HG02884 (cell line): ENCODE results near the gene CDC25B.

Experiments
- ATAC-seq: cut with Tn5 transposase; IDR thresholded peaks from one replicate; pipeline ENCODE4 v1.9.1; 2021; ENCODE audit warnings: mild to moderate bottlenecking, moderate library complexity; ENCODE audit not compliant: unreplicated experiment

Gene CDC25B

DNA sequence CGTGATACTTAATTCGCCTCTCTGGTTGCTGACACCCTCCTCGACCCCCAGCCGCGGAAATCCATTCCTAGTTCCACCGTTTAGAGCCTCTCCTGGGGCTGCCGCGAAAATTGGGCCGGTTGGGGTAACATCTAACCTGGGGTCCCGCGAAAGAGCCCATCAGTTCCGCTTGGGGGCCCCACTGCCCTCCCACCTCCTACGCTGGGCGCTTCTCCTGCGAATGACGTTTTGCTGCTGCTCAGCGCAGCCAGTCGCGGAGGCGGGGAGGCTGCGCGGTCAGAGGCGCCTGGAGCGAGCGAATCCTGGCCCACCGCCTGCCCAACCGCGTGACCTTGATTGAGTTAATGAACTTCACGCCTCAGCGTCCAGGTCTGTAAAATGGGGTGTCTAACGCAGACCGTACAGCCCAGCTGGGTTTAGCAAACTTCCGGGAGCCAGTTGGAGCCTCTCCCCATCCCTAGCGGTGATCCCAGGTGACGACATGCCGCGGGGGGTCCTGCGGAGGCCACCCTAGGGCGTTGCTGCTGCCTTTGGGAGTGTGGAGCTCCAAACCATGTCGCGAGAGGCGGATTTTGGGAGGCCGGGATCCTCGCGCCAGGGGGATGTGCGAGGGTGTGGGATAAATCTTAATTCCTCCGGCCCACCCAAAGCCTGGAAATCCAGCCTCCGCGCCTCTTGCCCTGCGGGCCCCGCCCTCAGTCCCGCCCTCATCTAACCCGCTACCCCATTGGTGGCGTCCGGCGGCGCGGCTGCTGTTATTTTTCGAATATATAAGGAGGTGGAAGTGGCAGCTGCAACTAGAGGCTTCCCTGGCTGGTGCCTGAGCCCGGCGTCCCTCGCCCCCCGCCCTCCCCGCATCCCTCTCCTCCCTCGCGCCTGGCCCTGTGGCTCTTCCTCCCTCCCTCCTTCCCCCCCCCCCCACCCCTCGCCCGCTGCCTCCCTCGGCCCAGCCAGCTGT, at the start of gene CDC25B:
Gene CDC25B, plus strand, starts transcription at position 800 of the 958 bp plus-strand sequence. CDS start 222 bp downstream, outside the sequence.
- peak; percentile 66 for ATAC-seq

DNA sequence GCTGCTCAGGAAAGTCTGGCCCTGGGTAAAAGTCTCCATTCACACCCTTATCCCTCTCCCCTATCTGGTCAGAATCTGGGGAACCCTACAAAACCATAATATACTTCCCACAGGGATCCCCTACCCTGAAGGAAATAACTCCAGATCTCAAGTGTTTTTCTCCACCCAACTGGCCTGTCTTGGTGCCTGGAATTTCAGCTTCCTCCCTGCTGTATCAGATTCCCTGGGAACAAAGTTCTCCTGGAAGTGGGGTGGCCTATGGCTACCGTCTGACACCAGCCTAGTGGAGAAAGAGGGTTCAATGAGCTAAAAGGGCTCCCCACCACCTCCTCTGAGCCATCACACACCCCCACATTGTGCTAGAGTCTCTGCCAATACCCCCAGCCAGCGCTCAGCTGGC, 48.6 kb upstream of the CDC25B start:
- ATAC-seq: no peak

DNA sequence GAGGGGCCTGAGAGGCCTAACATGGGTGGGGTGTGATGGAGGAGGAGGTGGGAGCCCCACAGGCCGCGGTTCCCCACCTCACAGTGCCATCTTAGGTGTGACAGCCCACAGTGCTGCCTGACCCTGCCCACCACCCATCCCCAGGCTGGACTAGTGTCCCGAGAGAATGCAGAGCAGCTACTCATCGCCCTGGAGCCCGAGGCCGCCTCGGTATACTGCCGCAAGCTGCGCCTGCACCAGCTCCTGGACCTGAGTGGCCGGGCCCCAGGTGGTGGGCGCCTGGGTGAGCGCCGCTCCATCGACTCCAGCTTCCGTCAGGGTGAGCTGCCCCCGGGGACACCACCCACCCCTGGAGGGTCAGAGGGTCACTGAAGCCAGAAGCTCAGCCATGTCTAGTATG, 48.0 kb upstream of the CDC25B start:
- no peak for ATAC-seq

DNA sequence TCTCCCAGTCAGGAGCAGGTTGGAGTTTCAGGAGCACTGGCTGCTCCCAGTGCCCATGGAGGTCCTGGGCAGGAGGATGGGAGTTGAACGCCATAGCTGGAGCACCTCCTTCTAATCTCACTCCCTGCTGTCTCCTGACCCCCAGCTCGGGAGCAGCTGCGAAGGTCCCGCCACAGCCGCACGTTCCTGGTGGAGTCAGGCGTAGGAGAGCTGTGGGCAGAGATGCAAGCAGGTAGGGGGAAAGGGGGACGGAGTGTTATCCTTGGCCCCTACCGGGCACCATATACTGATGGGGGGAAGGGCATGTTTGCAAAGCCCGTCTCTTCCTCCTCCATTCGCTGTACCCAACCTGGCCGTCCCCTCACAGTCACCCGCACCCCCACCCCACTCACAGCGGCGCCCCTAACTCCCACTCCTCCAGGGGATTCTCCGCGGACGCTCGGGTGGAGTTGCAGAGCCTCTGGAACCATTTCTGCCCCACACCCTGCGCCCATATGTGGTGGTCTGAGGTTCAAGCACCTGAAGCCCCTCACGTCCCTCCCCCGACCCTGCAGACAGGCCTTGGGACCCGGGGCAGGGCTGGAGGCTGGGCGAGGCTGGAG, 46.9 kb upstream of the CDC25B start:
- ATAC-seq: no peak

DNA sequence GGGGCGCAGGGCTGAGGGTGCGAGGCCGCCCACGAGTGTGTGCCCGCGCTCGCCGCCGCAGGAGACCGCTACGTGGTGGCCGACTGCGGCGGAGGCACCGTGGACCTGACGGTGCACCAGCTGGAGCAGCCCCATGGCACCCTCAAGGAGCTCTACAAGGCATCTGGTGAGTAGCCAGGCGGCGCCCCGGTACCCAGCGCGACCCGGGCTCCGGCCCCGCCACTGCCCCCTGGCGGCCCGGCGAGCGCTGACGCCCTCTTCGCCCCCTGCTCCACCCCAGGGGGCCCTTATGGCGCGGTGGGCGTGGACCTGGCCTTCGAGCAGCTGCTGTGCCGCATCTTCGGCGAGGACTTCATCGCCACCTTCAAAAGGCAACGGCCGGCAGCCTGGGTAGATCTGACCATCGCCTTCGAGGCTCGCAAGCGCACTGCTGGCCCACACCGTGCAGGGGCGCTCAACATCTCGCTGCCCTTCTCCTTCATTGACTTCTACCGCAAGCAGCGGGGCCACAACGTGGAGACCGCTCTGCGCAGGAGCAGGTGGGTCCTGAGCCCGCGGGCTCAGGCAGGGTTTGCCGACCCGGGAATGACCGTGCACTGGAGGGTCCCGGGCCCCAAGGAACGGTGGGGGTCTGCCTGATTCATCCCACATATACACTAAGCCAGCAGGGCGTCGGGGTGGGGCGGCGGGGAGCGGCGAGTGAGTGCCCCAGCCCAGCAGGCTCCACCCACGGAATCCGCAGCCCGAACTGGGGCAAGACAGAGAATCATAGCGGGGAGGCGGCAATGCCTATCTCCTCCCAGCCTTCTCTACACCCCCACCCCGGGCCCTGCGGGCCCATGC, 46.2 kb upstream of the CDC25B start:
- ATAC-seq: no peak

DNA sequence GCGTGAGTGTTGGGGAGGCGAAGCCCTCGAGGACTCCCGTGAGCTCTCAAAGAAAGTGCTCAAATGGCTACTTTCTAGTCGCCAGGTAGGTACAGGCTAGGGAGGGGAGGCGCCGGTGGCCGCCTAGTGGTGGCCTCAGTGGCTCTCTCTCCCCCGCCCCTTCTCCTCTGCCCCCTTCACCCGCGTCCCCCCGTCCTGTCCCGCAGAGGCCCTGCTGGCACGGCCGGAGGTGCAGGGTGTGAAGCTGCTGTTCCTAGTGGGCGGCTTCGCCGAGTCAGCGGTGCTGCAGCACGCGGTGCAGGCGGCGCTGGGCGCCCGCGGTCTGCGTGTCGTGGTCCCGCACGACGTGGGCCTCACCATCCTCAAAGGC, 44.8 kb upstream of the CDC25B start:
- no peak for ATAC-seq

DNA sequence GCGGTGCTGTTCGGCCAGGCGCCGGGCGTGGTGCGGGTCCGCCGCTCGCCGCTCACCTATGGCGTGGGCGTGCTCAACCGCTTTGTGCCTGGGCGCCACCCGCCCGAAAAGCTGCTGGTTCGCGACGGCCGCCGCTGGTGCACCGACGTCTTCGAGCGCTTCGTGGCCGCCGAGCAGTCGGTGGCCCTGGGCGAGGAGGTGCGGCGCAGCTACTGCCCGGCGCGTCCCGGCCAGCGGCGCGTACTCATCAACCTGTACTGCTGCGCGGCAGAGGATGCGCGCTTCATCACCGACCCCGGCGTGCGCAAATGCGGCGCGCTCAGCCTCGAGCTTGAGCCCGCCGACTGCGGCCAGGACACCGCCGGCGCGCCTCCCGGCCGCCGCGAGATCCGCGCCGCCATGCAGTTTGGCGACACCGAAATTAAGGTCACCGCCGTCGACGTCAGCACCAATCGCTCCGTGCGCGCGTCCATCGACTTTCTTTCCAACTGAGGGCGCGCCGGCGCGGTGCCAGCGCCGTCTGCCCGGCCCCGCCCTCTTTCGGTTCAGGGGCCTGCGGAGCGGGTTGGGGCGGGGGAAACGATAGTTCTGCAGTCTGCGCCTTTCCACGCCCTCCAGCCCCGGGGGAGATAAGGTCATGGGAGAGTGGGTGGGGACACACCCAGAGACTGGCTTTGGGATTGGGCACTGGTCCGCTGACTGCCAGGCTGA, 44.3 kb upstream of the CDC25B start:
- ATAC-seq: no peak

DNA sequence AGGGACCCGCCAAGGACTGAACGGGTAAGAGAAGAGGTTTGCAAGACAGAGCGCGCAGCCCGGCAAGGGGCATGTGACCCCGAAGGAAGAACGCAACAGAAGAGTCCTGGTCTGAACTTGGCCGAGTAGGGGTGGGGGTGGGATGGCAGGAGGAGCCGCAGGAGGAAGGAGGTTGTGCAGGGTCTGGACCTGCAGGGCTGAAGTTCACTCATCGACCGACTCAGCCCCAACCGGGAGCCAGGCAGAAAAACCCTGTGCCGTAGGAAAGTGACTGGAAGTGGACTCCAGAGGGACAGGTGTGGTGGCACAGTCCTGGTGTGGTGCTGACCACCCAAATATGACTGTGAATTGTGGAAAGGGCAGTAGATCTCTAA, 43.7 kb upstream of the CDC25B start:
- ATAC-seq: no peak

DNA sequence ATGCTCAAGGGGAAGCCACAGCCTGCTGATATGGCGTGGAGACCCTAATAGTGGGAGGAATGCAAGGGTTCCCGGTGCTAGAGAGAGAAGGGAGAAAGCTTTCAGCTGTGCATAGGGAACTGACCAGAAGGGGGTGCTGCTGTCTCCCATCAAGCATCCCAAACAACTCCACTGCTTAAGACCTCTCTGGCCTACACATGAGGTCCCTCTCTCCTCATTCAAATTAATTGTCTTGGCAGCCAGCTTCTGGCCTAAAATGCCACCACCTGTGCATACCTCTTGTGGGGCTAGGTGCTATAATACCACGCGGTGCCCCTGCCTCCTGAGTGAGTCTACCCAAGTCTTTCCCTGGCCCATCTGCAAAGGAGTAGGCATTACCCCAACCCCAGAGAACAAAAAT, 43.0 kb upstream of the CDC25B start:
- ATAC-seq: no peak

DNA sequence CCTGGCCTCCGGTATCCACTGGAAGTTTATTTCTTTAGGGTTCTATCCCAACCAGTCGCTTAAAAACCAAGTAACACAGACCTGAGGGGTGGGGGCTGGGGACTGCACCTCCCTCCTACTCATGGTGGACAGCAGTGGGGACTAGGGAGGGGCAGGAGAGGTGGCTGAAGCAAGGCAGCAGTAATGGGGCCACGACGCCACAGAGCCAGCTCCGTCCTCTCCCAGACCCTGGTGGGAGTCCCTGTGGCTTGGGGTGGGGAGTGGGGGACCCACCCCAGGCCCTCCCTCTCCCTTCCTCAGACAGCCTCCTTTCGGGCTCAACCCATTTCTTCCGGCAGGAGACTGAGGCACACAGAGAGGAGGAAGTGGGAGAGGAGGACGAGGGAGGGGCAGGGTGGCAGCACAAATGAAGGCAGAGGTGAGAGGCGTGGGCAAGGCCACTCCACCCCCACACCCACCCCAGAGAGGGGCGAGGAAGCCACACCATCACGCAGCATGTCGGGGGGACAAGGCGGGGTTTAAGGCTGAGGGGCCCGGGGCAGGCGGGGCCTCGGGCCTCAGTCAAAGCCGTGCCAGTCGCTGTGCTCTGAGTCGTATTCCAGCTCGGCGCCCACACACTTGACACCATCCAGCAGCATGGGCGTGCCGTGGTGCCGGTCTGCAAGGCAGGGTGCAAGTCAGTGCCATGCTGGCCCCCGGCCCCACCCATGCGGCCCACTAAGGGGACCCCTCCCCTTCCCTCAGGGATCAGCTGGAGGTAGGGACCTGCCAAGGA, 42.4 kb upstream of the CDC25B start:
- ATAC-seq: no peak

DNA sequence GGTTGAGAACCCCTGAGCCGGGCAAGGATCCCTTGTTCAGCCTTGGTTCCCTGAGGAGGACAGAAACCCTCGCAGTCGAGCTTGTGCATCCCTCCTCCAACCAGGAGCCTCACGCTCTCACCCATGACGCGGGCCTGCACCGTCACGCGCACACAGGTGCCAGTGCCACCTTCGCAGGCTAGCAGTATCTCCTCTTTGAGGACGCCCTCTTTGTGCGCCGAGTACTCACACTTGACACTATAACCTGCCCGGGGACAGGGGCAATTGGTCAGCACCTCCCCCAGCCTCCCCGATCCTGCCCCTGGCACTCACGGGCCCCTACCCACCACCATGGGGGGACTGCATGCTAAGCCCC, 41.9 kb upstream of the CDC25B start:
- ATAC-seq: no peak

DNA sequence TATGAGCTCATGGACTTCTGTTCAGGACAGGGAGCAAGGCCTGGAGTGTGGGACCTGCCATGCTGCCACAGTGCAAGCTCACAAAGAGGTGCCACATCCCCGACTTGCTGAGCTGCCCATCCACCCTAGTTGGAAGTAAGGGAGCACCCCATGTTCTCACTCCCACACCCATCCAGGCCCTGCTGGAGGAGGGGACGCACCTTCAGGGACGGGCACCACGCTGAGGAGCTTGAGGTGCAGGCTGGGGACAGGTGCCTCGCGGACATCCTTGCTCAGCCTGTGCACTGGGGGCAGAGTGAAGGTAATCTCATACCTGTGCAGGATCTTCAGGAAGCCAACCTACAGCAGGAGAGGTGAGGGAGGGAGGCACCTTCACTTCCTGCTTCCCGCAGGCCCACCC, 40.8 kb upstream of the CDC25B start:
- ATAC-seq: no peak

DNA sequence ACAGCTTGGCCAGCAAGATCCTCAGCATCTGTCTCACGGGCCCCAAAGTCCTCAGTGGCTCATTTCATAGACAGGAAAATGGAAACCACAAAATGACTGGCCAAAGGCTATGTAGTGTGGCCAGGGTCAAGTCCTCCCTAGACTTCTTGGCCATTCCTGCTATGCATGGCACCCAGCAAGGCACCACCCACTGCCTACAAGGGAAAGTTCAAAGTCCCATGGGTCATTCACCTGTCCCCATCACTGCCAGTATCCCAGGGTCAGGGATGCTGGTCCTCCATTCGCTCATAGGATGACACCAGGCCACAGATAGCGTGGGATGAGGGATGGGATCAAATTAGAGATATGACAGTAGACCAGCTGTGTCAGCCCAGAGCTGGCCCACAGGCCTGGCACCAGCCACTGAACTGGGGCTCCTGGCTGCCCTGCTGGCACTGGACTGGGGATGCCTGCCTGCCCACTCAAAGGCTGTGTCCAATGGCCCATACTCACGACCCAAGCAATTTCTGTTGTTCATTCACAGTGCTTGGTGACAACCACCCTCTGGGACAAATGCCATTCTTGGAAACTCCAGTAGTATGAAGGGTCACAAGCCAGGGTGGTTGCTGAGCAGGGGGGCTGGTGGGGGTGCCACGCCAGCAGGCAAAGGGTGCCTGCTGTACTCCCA, 40.2 kb upstream of the CDC25B start:
- no peak for ATAC-seq

DNA sequence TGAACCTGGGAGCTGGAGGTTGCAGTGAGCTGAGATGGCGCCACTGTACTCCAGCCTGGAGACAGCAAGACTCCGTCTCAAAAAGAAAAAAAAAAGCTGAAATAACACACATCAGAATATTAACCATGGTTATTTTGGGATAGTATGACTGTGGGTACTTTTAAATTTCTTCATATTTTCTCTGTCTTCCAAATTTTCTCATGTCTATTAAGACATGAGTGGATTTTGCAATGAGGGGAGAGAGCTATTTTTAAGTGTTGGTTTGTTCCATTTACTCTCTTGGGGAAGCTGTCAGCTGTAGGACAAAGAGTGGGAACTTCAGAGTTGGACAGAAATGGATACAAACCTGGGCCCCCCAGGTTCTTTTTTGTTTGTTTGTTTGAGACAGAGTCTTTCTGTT, 38.8 kb upstream of the CDC25B start:
- no peak for ATAC-seq

DNA sequence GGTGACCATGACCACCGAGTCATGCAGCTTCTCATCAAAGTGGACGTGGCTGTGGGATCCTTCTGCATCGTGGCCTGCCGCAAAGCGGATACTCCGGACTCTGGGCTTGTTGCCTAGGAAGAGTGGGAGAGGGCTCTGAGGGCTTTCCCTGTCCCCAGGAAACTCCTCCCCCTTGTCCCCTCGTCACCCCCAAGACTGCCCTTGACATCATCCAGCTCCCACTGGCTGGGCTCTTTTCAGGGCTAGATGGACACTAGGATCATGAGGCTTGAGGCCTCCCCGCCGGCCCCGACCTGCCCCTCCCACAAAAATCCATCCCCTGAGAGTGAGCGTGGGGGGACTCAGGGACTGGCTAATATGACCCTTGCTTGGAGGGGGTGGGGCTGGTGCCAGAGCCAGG, 37.5 kb upstream of the CDC25B start:
- no peak for ATAC-seq

DNA sequence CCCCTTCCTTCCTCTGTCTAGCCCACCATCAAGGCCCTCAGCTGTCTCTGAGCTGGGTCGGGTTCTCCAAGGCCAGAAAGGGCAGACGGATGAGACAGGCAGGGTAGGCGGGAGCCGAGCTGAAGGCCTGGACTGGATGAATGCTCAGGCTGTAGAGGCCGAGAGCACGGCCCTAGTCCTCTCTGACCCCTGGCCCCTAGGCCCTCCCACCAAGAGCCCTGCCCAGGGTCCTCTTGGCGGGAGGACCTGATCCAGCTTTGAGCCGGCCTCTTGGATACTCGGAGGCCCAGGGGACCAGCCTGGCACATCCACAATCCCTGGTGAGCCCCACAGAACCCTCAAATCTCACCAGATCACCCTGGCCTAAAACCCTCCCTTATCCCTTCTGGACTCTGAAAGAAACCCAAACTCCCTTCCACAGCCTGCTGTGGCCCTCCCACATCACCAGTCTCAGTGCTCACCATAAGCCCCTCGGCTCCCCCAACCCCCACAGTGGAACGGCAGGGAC, 36.7 kb upstream of the CDC25B start:
- no peak for ATAC-seq

DNA sequence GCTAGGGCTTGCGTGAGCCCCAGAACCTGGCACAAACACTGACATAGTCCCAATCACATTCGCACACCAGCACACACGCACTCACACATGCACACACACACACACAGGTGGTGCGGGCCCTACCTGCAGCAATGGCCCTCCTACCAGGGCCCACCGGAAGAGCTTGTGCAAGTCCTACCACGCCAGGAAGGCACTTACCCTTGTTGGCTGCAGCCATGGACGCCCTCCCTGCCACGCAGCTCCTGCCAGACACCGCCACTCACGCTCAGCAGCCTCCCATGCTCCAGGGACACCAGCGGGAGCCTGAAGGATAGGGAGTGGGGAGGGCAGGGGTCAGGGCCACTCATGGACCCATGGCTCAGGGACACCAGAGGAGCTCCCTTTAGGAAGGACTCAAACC, 36.2 kb upstream of the CDC25B start:
- no peak for ATAC-seq

DNA sequence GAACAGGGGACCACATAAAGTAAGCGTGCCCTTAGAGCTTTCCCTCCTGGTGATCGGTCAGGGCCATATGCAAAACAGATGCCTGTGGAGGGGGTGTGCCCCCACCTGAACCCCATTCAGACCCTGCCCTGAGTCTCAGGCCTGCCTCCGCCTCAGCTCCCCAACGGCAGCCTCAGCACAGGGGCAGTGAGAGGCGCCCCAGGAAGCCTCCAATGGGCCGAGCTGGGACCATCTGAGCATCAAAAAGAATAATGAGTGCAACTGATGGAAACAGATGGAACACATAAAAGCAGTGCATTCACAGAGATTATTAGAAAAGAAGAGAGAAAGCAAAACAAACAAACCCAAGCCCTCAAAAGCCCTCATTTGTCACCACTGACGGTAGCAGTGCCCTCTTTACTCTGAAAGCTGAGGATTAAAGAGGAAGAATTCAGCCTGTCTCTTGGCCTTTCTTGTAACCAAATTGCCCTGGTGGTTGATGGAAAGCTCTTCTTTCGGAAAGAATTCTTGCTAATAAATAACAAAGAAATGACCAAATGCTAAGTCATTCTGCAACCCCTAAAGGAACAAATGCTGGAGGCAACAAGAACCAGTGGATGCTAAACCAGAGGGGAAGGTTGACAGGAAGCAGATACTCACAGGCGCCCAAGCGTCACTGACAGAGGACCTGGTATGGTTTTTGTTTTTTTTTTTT, 35.3 kb upstream of the CDC25B start:
- no peak for ATAC-seq
